Uterus (tissue), 4 donors: ENCODE measurements around the gene SNX9. TPM values are rescaled to one million over a fixed set of nuclear protein-coding genes. Genes with fewer than 3 reads are reported as not detected.
A peak's percentile ranks its signal among the peaks of the same experiment; 100 is the strongest.

Source experiments
- DNase-seq, 2 donors: peaks; one replicate each; pipeline ENCODE4 v3.0.0-alpha.2; 2019 to 2020
- H3K27ac ChIP-seq, 2 donors: fragments of 200-600 bp; sonication (generic); 1 replicate in 1 of 2; 2 replicates in 1 of 2; pipeline ENCODE4 v1.5.1; 2016 to 2018
- H3K27me3 ChIP-seq, 2 donors: fragments of 200-600 bp; sonication (generic); one replicate each; pipeline ENCODE4 v1.5.1; 2018 to 2019; ENCODE audit warnings: control low read depth in 1 of 2
- H3K36me3 ChIP-seq, 2 donors: fragments of 200-600 bp; sonication (generic); one replicate each; pipeline ENCODE4 v1.5.1; 2019; ENCODE audit warnings: control low read depth in 1 of 2
- H3K4me1 ChIP-seq, 2 donors: fragments of 200-600 bp; sonication (generic); one replicate each; pipeline ENCODE4 v1.5.1; 2018 to 2019; ENCODE audit warnings: control low read depth in 1 of 2
- H3K4me3 ChIP-seq, 2 donors: fragments of 200-600 bp; sonication (generic); 1 replicate in 1 of 2; 2 replicates in 1 of 2; pipeline ENCODE4 v1.5.1; 2018 to 2019; ENCODE audit warnings: mild to moderate bottlenecking in 1 of 2
- H3K9me3 ChIP-seq, 2 donors: fragments of 200-600 bp; sonication (generic); one replicate each; pipeline ENCODE4 v1.5.1; 2019; ENCODE audit warnings: control low read depth in 1 of 2
- CTCF ChIP-seq, 4 experiments: fragments of 200-600 bp in 2 of 4; fragments of 450-650 bp in 2 of 4; sonication (generic) in 2 of 4; IDR thresholded peaks; one replicate each; pipeline ENCODE4 v1.5.1; 2016 to 2019; ENCODE audit warnings: antibody characterized with exemption in 4 of 4, mild to moderate bottlenecking in 2 of 4, moderate library complexity in 1 of 4
- POLR2A ChIP-seq, 2 donors: fragments of 450-650 bp; IDR thresholded peaks; one replicate each; pipeline ENCODE4 v1.6.1; 2016; ENCODE audit warnings: antibody characterized with exemption in 2 of 2, mild to moderate bottlenecking in 1 of 2, moderate library complexity in 1 of 2
- intact Hi-C: fragments of 100-400 bp; cut with DNase I; formaldehyde crosslinking; loops from one replicate; pipeline ENCODE4 v1.15.1; 2023; ENCODE audit warnings: low total_unique reads
- total RNA-seq, 4 donors: library from RNA; depleted of rRNA in 3 of 4; stranded (reverse); fragments of >200 nt in 3 of 4; gene quantifications; one replicate each; pipeline versions ENCODE4 v1.1.0 to v1.2.4, GENCODE V29; 2014 to 2023
- donor health status: DM: yes; HTN: yes; CAD: no.

SNX9 gene
- total RNA-seq, 4 donors from 2014 or later: 31.0 to 65.9 (median 50.5) TPM

- Histone ChIP-seq H3K4me3 (no peak overlapping the region), H3K9me3 (no peaks in the 10 kb centered on the region), H3K4me1 (peaks cover 0 to 12% of the 10 kb centered on the region in 2 donors), H3K27ac (peak overlapping the region in 1 of 2 donors; percentile 69), H3K36me3 (no peaks in the 10 kb centered on the region), H3K27me3 (no peaks in the 10 kb centered on the region)
- TF ChIP-seq CTCF (IDR thresholded peaks at IDR 0.05) (no peak), POLR2A (IDR thresholded peaks at IDR 0.05) (no peak)
- no peak for DNase-seq
- intact Hi-C loops: no loop called here
Measured at GRCh38 chr6:157987788-157988699, 165.0 kb downstream of the SNX9 start.

- Histone ChIP-seq H3K4me3 (no peak overlapping the region), H3K4me1 (peaks cover 0 to 12% of the 10 kb centered on the region in 2 donors), H3K27me3 (no peaks in the 10 kb centered on the region), H3K9me3 (no peaks in the 10 kb centered on the region), H3K27ac (peak overlapping the region; percentile 66 to 69), H3K36me3 (no peaks in the 10 kb centered on the region)
- intact Hi-C loops: no loop called here
- TF ChIP-seq POLR2A (IDR thresholded peaks at IDR 0.05) (no peak), CTCF (IDR thresholded peaks at IDR 0.05) (no peak)
- DNase-seq: no peak
Measured at GRCh38 chr6:157988700-157989063, 165.6 kb downstream of the SNX9 start.

GRCh38 chr6:157989541-157990289 lies 166.7 kb downstream of the SNX9 start:
- no peak overlapping the region for H3K4me3 ChIP-seq
- TF ChIP-seq CTCF (IDR thresholded peaks at IDR 0.05) (no peak), POLR2A (IDR thresholded peaks at IDR 0.05) (no peak)
- H3K4me1 ChIP-seq: peaks cover 0 to 12% of the 10 kb centered on the region in 2 donors
- H3K27ac ChIP-seq: peak overlapping the region; percentile 66 to 69
- peak; percentile 73 to 78 for DNase-seq
- no peaks in the 10 kb centered on the region for H3K36me3 ChIP-seq
- no peaks in the 10 kb centered on the region for H3K27me3 ChIP-seq
- no peaks in the 10 kb centered on the region for H3K9me3 ChIP-seq
- intact Hi-C loops: no loop called here

GRCh38 chr6:157990321-157991066 lies 167.4 kb downstream of the SNX9 start:
- no peak for DNase-seq
- Histone ChIP-seq H3K27ac (peak overlapping the region; percentile 66 to 69), H3K4me1 (peaks cover 0 to 12% of the 10 kb centered on the region in 2 donors), H3K36me3 (no peaks in the 10 kb centered on the region), H3K9me3 (no peaks in the 10 kb centered on the region), H3K27me3 (no peaks in the 10 kb centered on the region), H3K4me3 (no peak overlapping the region)
- TF ChIP-seq POLR2A (IDR thresholded peaks at IDR 0.05) (no peak), CTCF (IDR thresholded peaks at IDR 0.05) (no peak)
- intact Hi-C loops: no loop called here
